Measurements from ENCODE around the gene ATP8A2.

Gene ATP8A2

DNA sequence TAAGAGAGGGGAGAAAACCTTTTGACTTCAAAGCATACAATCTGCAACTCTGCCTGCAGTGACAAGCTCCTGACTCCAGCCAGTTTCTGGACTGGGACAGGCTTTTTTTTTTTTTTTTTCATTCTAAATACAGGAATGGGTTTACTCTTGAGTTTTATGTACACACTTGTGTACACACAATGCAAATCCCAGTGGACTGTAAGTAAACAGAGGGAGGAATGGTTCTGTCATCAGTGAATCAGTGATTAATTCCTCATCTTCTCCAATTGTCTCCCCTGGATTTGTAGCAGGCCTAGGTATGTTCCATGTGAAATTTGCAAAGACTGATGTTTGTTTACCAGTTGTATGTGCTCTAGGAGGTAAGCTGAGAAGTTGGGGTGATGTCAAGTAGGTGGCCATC, 495.3 kb downstream of the ATP8A2 start:
- no peak for DNase-seq

GRCh38 chr13:25868490-25868889, 496.7 kb downstream of the ATP8A2 start:
- no peak for DNase-seq

DNA sequence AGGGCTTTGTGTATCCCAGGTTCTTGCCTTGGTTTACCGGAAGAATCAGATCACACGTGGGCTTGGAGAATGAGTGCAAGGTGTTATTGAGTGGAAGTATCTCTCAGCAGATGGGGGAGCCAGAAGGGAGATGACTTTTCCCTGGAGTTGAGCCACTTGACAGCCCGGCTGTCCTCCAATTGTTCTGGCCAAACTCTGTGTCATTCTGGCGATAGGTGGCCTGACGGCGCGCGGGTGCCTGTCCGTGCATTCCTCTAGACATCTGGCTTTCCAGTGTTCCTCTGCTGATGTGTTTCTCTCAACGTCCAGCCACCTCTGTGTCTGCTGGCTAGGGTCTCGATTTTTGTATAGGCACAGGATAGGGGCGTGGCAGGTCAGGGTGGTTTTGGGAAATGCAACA, 498.2 kb downstream of the ATP8A2 start:
- no peak for DNase-seq

GRCh38 chr13:25871389-25872125, 499.8 kb downstream of the ATP8A2 start:
- DNase-seq = peak in 1 of 2 donors; percentile 24

DNA sequence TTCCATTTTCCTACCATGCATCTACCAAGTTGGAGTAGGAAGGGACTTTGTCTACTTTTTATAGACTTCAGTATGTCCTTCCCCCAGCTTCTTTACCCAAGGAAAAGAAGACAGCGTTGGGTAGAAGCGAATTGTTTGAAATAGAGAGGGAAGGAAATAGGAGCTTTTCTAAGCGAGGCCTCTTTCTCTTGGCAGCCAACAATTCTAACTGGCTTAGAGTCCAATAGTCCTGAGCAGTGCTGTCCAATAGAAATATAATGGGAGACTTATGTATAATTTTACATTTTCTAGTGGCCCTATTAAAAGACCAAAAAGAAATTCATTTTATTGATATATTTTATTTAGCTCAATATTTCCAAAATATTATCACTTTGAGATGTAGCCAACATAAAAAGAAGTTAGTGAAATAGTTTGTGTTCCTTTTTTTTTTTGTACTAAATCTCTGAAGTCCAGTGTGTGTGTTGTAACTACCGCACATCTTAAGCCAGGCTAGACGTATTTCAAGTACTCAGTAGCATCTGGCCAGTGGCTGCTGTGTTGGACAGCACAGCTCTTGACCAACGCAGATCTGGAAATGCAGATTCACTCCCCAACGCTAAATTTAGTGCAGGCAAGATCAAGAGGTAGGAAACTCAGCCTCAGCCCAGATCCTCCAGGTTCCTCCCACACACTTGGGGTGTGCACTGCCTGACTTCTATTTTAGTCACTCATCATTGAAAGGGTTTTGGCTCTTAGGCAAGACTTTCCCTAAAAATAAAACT, 500.9 kb downstream of the ATP8A2 start:
- DNase-seq = peak; percentile 62 to 78

- peak in 1 of 2 donors; percentile 59 for DNase-seq
Measured at GRCh38 chr13:25873242-25873612, 501.5 kb downstream of the ATP8A2 start.

DNA sequence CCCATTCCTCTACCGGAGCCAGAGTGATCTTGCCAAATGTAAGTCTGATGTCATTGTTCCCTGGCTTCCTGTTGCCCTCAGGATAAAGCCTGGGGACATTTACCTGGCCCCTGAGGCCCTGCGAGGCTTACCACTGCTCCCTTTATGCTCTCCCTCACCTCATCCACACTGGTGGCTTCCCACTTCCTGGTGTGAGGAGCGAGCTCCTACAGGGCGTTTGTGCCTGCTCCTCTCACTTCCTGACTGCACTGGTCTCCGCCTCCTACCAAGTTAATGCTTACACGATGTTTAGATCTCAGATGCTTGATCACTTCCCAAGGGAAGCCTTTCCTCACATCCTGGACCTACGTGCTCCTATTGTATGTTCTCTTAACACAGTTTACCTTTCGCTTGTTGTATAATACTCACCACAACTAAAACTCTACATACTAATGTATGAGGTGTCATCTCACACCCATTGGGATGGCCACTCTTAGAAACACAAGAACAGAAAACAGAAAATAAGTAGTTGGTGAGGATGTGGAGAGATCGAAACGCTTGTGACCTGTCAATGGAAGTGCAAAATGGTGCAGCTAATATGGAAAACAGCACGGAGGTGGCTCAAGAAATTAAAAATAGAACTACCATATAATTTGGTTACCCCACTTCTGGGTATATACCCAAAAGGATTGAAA, 502.4 kb downstream of the ATP8A2 start:
- no peak for DNase-seq

- peak; percentile 39 to 51 for DNase-seq
Measured at GRCh38 chr13:25874907-25875306, 503.1 kb downstream of the ATP8A2 start.

DNA sequence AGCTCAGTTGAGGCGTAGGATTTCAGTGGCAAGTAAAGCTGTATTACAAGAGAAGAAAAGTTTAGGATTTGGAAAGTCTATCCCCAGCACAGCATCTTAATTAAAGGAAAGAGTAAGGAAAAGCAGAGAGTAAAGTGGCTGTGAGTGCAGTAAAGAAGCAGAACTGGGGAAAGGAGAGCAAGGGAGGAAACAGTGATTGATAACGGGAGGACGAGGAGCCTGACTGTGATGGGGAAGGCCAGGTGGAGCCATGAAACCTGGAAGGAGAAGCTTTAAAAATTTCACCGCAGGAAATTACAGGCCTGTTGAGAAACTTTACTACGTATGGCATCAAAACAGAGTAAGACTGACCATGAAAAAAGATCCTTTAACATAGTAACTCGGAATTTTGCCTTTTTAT, 504.5 kb downstream of the ATP8A2 start:
- no peak for DNase-seq

- DNase-seq = no peak
Measured at GRCh38 chr13:25879466-25879865, 507.7 kb downstream of the ATP8A2 start.

- no peak for DNase-seq
Measured at GRCh38 chr13:25881136-25881926, 509.6 kb downstream of the ATP8A2 start.

- no peak for DNase-seq
Measured at GRCh38 chr13:25881971-25882451, 510.2 kb downstream of the ATP8A2 start.

GRCh38 chr13:25882466-25883357, 510.9 kb downstream of the ATP8A2 start:
- no peak for DNase-seq

DNA sequence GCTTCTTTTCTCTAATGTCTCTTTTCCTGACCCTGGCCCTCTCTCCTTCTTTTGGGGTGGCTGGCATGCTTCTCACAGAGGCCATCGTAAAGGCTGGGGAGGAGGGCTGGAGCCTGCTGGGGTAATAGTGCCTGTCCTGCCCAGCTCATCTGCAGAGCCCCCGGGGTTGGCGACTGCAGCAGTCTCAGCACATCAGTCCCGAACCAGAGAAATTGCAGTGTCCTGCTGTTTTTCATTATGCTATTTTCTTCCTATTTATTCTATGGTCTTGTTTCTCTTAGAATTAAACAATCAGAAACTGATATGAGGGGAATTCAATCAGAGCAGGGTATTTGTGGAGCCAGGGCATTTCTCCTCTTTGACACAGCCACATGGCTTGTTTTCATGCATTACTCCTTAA, 513.6 kb downstream of the ATP8A2 start:
- no peak for DNase-seq

GRCh38 chr13:25886438-25887214, 514.9 kb downstream of the ATP8A2 start:
- peak; percentile 36 to 39 for DNase-seq

DNA sequence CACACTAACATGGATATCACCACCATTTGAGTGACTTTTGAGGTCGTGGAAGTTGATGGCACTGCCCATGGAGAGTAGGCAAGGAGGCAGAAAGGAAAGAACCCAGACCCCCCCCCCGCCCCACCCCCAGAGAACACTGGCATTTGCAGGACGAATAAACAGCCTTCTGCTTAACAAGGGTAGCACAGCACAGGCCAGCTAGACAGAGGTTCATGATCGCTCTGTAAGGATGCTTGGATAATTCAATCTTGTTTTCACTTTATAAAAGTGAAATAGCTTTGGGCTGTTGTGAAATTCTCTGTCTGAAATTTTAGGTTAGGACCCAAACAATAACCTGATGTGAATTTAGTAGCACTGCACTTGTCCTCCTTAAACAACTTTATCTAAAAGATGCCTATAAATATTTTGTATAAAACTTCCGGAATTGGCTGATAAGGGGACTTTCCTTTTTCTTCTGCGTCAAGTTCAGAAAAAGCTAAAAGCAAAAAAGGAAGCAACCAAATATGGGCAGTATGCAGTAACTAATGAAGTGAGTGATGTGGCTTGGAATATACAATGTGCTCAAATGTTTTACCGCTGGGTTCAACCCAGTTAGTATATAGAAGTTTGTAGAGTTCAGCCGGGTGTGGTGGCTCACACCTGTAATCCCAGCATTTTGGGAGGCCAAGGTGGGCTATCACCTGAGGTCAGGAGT, 516.3 kb downstream of the ATP8A2 start:
- no peak for DNase-seq

- peak in 1 of 2 donors; percentile 11 for DNase-seq
Measured at GRCh38 chr13:25890671-25891212, 519.0 kb downstream of the ATP8A2 start.

- DNase-seq = no peak
Measured at GRCh38 chr13:25898991-25899390, 527.2 kb downstream of the ATP8A2 start.

DNA sequence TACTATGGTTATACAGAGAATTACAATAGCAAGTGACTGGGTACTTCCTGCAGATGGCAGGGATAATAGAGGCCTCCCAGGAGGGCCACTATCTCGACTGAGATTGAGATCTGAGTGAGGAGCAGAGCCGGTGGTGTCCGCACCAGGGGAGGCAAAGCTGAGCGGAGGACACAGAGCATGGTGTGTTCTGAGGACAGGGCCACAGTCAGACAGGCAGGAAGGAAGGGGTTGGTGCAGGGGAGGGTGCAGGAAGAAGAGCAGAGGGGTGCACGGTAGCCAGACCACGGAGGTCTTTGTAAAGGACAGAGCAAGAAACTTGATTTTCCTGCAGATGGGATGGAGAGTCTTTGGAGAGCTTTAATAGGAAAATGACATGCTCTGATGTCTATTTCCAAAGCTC, 527.7 kb downstream of the ATP8A2 start:
- DNase-seq = no peak

DNA sequence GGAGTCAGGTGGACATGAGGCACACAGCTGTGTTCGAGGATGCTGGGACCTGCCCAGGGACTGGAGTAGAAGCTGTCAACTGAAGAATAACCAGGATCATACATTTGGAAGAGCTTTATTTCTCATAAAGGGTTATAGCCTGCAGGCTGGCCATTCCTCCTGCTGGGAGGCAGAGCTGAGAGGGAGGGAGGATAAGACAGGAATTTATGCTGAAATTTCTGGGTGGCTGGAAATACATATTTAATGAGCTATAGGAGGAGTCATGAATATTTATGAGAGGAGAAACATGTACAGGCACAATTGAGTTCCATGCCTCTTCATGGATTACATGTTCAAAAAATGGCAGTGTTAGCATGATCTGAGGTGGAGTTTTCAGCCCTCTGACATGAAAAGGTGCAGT, 528.2 kb downstream of the ATP8A2 start:
- no peak for DNase-seq
